SK-N-SH (cell line): ENCODE data around the gene CHD1. TPM values are rescaled to one million over a fixed set of nuclear protein-coding genes. Genes with fewer than 3 reads are reported as not detected.

Experiments used
- CTCF ChIA-PET: fragments of 300-600, 350-600 bp; formaldehyde crosslinking; extraction: SDS; loops from one replicate; lab custom pipeline; 2021; lab: Yijun Ruan, JAX
- POLR2A ChIA-PET: fragments of 350-600 bp; sonication (Branson Sonifier 250); formaldehyde crosslinking; extraction: SDS; loops from one replicate; lab custom pipeline; 2020; ENCODE audit warnings: antibody characterized with exemption, inconsistent platforms; lab: Yijun Ruan, JAX
- DNase-seq: peaks from one replicate; pipeline ENCODE4 v3.0.0; 2012
- H2AFZ ChIP-seq: fragments of 200-600 bp; sonication (generic); 2 replicates; pipeline ENCODE4 v1.8.1; 2016; ENCODE audit warnings: antibody characterized with exemption, mild to moderate bottlenecking, low read depth
- H3F3A ChIP-seq: fragments of 200-600 bp; sonication (generic); replicated peaks from 2 replicates; pipeline ENCODE3; 2016; ENCODE audit warnings: antibody characterized with exemption, mild to moderate bottlenecking; ENCODE audit not compliant: insufficient read depth
- H3K27ac ChIP-seq, 2 experiments: fragments of 200-500 bp in 1 of 2; fragments of 200-600 bp in 1 of 2; sonication (Bioruptor generic) in 1 of 2; sonication (generic), shearing (Covaris generic) in 1 of 2; 2 replicates each; pipeline versions ENCODE4 v1.5.1 to v1.6.1; 2014 to 2016; ENCODE audit warnings: low read depth in 2 of 2, inconsistent platforms in 1 of 2, low read length in 1 of 2, mild to moderate bottlenecking in 1 of 2, mixed read lengths in 1 of 2
- H3K27me3 ChIP-seq: fragments of 200-600 bp; sonication (generic), shearing (Covaris generic); 2 replicates; pipeline ENCODE4 v1.6.1; 2016; ENCODE audit warnings: mixed run types; ENCODE audit not compliant: insufficient read depth
- H3K36me3 ChIP-seq, 2 experiments: fragments of 200-500 bp in 1 of 2; fragments of 200-600 bp in 1 of 2; sonication (Bioruptor generic) in 1 of 2; sonication (generic) in 1 of 2; replicated peaks in 1 of 2; 2 replicates each; pipeline versions ENCODE3 to v1.5.1; 2014 to 2016; ENCODE audit warnings: low read length in 1 of 2, mild to moderate bottlenecking in 1 of 2; ENCODE audit not compliant: insufficient read depth in 2 of 2, control insufficient read depth in 1 of 2
- H3K4me1 ChIP-seq, 2 experiments: fragments of 200-500 bp in 1 of 2; fragments of 200-600 bp in 1 of 2; sonication (Bioruptor generic) in 1 of 2; sonication (generic), shearing (Covaris generic) in 1 of 2; 2 replicates each; pipeline versions ENCODE4 v1.5.1 to v1.6.1; 2014 to 2016; ENCODE audit warnings: low read depth in 1 of 2, low read length in 1 of 2, mixed run types in 1 of 2; ENCODE audit not compliant: insufficient read depth in 2 of 2, control insufficient read depth in 1 of 2
- H3K4me2 ChIP-seq: fragments of 200-600 bp; sonication (generic), shearing (Covaris generic); 2 replicates; pipeline ENCODE4 v1.6.1; 2017; ENCODE audit warnings: mixed run types
- H3K4me3 ChIP-seq, 2 experiments: fragments of 200-500 bp in 1 of 2; fragments of 200-600 bp in 1 of 2; sonication (Bioruptor generic) in 1 of 2; sonication (generic), shearing (Covaris generic) in 1 of 2; 2 replicates each; pipeline versions ENCODE4 v1.5.1 to v1.8.1; 2014 to 2016; ENCODE audit warnings: low read depth in 2 of 2, inconsistent platforms in 1 of 2, low read length in 1 of 2, mild to moderate bottlenecking in 1 of 2, mixed read lengths in 1 of 2, moderate library complexity in 1 of 2
- H3K79me2 ChIP-seq: fragments of 200-600 bp; sonication (generic); 2 replicates; pipeline ENCODE4 v1.8.1; 2017; ENCODE audit warnings: mild to moderate bottlenecking; ENCODE audit not compliant: insufficient read depth
- H3K9ac ChIP-seq: fragments of 200-600 bp; sonication (generic); 2 replicates; pipeline ENCODE4 v1.6.1; 2017; ENCODE audit warnings: mixed run types
- H3K9me2 ChIP-seq: fragments of 200-600 bp; sonication (generic); 2 replicates; pipeline ENCODE4 v1.6.1; 2017; ENCODE audit warnings: mixed run types
- H3K9me3 ChIP-seq: fragments of 200-600 bp; sonication (generic); 2 replicates; pipeline ENCODE4 v1.6.1; 2017; ENCODE audit warnings: mixed run types, mild to moderate bottlenecking, moderate library complexity
- H4K20me1 ChIP-seq: fragments of 200-600 bp; sonication (generic); 2 replicates; pipeline ENCODE4 v1.6.1; 2017; ENCODE audit warnings: mild to moderate bottlenecking, mixed run types; ENCODE audit not compliant: insufficient read depth
- CHD2 ChIP-seq: fragments of 150-350 bp; IDR thresholded peaks from 2 replicates; pipeline ENCODE4 v1.6.1; 2018; ENCODE audit warnings: low read length; ENCODE audit not compliant: partially characterized antibody
- CTCF ChIP-seq: fragments of 200-600 bp; sonication (generic); IDR thresholded peaks from 2 replicates; pipeline ENCODE4 v1.6.1; 2017; ENCODE audit warnings: antibody characterized with exemption, mild to moderate bottlenecking, moderate library complexity
- EP300 ChIP-seq, 2 experiments: IDR thresholded peaks; 2 replicates each; pipeline versions ENCODE4 v1.4.0 to v1.6.1; 2012; ENCODE audit warnings: borderline replicate concordance in 1 of 2, low read depth in 1 of 2, low read length in 1 of 2
- EZH2phosphoT487 ChIP-seq: fragments of 200-600 bp; sonication (generic); IDR thresholded peaks from 2 replicates; pipeline ENCODE4 v1.6.1; 2017; ENCODE audit warnings: low read depth, mixed run types, mild to moderate bottlenecking, antibody characterized with exemption, moderate library complexity, borderline replicate concordance
- GABPA ChIP-seq: IDR thresholded peaks from 2 replicates; pipeline ENCODE4 v1.4.0; 2012; ENCODE audit warnings: low read depth, mild to moderate bottlenecking
- GATA2 ChIP-seq: sonication (generic); formaldehyde crosslinking; IDR thresholded peaks from 2 replicates; pipeline ENCODE4 v1.5.0; 2020; ENCODE audit warnings: mild to moderate bottlenecking, missing genetic modification reagents
- NFIC ChIP-seq: IDR thresholded peaks from 2 replicates; pipeline ENCODE4 v1.4.0; 2012; ENCODE audit warnings: borderline replicate concordance
- NRF1 ChIP-seq: IDR thresholded peaks from 2 replicates; pipeline ENCODE4 v1.6.1; 2012; ENCODE audit warnings: low read depth, mild to moderate bottlenecking, low read length
- POLR2AphosphoS5 ChIP-seq: IDR thresholded peaks from 2 replicates; pipeline ENCODE4 v1.6.1; 2012; ENCODE audit warnings: low read depth, low read length
- RCOR1 ChIP-seq: fragments of 150-350 bp; IDR thresholded peaks from 2 replicates; pipeline ENCODE4 v1.6.1; 2017; ENCODE audit warnings: antibody characterized with exemption, low read length
- RFX5 ChIP-seq: IDR thresholded peaks from 2 replicates; pipeline ENCODE4 v1.6.1; 2012; ENCODE audit warnings: mild to moderate bottlenecking, improper control_type of control experiment, low read length
- SMC3 ChIP-seq: IDR thresholded peaks from 2 replicates; pipeline ENCODE4 v1.6.1; 2012; ENCODE audit warnings: low read depth, low read length, improper control_type of control experiment
- TAF1 ChIP-seq: IDR thresholded peaks from 2 replicates; pipeline ENCODE4 v1.6.1; 2012; ENCODE audit warnings: low read depth, mild to moderate bottlenecking, low read length, moderate library complexity, borderline replicate concordance
- TCF12 ChIP-seq: IDR thresholded peaks from 2 replicates; pipeline ENCODE4 v1.4.0; 2012
- TEAD4 ChIP-seq: IDR thresholded peaks from 2 replicates; pipeline ENCODE4 v1.4.0; 2012; ENCODE audit warnings: mild to moderate bottlenecking, borderline replicate concordance; ENCODE audit not compliant: insufficient read depth
- USF1 ChIP-seq: IDR thresholded peaks from 2 replicates; pipeline ENCODE4 v1.4.0; 2012; ENCODE audit warnings: low read depth, borderline replicate concordance
- USF2 ChIP-seq: fragments of 150-350 bp; IDR thresholded peaks from 2 replicates; pipeline ENCODE4 v1.6.1; 2017; ENCODE audit warnings: antibody characterized with exemption, low read length, low read depth, borderline replicate concordance
- WGBS: methylation state at CpG from one replicate; pipeline ENCODE4 v1.1.6; 2017; ENCODE audit warnings: low lambda C conversion rate; 5-methylcytosine and 5-hydroxymethylcytosine counted together
- polyA plus RNA-seq, 3 experiments: library from polyadenylated mRNA; depleted of rRNA; stranded (reverse); fragments of >200 nt; gene quantifications; 2 replicates each; pipeline ENCODE4 v1.2.3, GENCODE V29; 2012
- TF ChIP-seq, protein P1 (sequence below): fragments of 150-350 bp; IDR thresholded peaks from 2 replicates; pipeline ENCODE4 v1.6.1; 2016; ENCODE audit warnings: mild to moderate bottlenecking, low read depth, low read length
- TF ChIP-seq, protein P2 (sequence below): IDR thresholded peaks from 2 replicates; pipeline ENCODE4 v1.4.0; 2012; ENCODE audit warnings: low read depth, borderline replicate concordance

Gene CHD1
- polyA plus RNA-seq, 1 of the 3 experiments (the other 2 are of a cell fraction), result 12.4 TPM

GRCh38 chr5:98843481-98843880, 85.3 kb downstream of the CHD1 start:
- TF ChIP-seq USF1 (no peak), EZH2phosphoT487 (no peak), TCF12 (no peak), GATA2 (no peak), NFIC (no peak), CHD2 (no peak), USF2 (no peak), NRF1 (no peak), RFX5 (no peak), EP300 (IDR thresholded peaks at IDR 0.05; ENCODE audit: borderline replicate concordance in 1 of 2, low read depth in 1 of 2, low read length in 1 of 2) (no peak), GABPA (no peak), TAF1 (no peak), POLR2AphosphoS5 (no peak), TEAD4 (no peak), RCOR1 (no peak), CTCF (no peak), SMC3 (no peak)
- TF ChIP-seq, protein P1, sequence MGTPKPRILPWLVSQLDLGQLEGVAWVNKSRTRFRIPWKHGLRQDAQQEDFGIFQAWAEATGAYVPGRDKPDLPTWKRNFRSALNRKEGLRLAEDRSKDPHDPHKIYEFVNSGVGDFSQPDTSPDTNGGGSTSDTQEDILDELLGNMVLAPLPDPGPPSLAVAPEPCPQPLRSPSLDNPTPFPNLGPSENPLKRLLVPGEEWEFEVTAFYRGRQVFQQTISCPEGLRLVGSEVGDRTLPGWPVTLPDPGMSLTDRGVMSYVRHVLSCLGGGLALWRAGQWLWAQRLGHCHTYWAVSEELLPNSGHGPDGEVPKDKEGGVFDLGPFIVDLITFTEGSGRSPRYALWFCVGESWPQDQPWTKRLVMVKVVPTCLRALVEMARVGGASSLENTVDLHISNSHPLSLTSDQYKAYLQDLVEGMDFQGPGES, result no peak
- TF ChIP-seq, protein P2, sequence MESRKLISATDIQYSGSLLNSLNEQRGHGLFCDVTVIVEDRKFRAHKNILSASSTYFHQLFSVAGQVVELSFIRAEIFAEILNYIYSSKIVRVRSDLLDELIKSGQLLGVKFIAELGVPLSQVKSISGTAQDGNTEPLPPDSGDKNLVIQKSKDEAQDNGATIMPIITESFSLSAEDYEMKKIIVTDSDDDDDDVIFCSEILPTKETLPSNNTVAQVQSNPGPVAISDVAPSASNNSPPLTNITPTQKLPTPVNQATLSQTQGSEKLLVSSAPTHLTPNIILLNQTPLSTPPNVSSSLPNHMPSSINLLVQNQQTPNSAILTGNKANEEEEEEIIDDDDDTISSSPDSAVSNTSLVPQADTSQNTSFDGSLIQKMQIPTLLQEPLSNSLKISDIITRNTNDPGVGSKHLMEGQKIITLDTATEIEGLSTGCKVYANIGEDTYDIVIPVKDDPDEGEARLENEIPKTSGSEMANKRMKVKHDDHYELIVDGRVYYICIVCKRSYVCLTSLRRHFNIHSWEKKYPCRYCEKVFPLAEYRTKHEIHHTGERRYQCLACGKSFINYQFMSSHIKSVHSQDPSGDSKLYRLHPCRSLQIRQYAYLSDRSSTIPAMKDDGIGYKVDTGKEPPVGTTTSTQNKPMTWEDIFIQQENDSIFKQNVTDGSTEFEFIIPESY, result no peak
- DNase-seq, result no peak
- no peaks in the 10 kb centered on the region for H3K79me2 ChIP-seq
- 90% methylated on average over 3 of the region's 3 CpGs for WGBS
- no peak overlapping the region for H2AFZ ChIP-seq
- H3K4me2 ChIP-seq, result no peak overlapping the region
- no peaks in the 10 kb centered on the region for H3K9me3 ChIP-seq
- H3K27ac ChIP-seq, result no peak overlapping the region
- H3K27me3 ChIP-seq, result no peaks in the 10 kb centered on the region
- H3K9ac ChIP-seq, result no peak overlapping the region
- no peaks in the 10 kb centered on the region; a peak in 1 of 4 replicates for H3K4me1 ChIP-seq
- no peaks in the 10 kb centered on the region for H3K9me2 ChIP-seq
- no peak overlapping the region for H3K4me3 ChIP-seq
- H3K36me3 ChIP-seq, result no peaks in the 10 kb centered on the region
- ChIA-PET POLR2A (no interaction called here), CTCF (interaction anchor here (1.0 to 1.8 kb wide), 2 partner anchors 11 to 74 kb away, joined by 3 read pairs; no protein-coding TSS in a partner anchor)
- no peaks in the 10 kb centered on the region for H4K20me1 ChIP-seq
- H3F3A ChIP-seq, result peaks cover 2% of the 10 kb centered on the region
